Hematopoietic multipotent progenitor cell treated with erythropoietin and hydrocortisone succinate and interleukin-3 and kit ligand, for 4 days (in vitro differentiated cells): Measurements from ENCODE around the gene LDHAL6B.

Source experiments
- DNase-seq: peaks from one replicate; pipeline ENCODE4 v3.0.0-alpha.2; 2015

The LDHAL6B gene

DNA sequence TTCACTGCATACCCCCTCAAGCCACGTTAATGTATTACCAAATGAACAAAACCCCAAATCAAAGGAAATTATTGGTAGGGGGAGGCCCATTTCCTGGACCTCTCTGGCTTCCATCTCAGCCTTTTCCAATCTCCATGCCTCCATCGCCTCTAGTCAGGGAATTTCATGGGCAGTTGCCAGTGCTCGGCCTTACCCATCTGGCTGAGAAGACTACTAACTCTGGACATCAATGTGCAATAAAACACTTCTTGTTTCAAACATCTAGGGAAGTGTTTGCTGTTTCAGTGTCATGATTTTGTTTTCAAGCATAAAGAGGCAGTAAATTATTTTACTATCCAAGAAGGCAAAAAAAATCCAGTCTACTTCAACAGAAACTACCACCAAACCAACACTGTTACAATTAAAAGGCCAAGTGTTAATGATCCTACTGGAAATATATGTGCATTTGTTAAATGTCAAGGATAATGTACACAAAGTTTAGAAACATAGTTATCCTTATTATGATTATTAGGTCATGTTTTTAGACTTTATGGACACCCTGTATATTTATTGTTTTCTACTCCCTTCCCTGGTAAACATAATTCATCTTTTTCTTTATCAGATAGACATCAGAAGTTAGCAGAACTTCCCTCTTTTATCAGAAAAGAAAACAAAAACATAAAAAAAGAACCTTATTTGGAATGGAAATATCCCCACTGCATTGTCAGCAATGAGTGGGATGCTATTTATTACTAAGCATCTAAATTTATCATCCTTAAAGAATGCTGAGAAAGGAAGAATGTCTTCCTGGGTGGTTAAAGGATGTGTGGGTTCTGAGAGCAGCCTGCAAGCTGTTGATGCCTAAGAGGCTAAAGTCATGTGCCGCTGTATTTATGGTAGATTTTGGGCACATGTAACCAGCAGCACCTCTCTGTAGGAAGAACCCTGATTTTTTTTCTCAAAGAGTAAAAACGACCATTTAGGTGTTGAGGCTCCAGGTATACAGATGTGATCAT is 15.2 kb downstream of the LDHAL6B start:
- no peak for DNase-seq

DNA sequence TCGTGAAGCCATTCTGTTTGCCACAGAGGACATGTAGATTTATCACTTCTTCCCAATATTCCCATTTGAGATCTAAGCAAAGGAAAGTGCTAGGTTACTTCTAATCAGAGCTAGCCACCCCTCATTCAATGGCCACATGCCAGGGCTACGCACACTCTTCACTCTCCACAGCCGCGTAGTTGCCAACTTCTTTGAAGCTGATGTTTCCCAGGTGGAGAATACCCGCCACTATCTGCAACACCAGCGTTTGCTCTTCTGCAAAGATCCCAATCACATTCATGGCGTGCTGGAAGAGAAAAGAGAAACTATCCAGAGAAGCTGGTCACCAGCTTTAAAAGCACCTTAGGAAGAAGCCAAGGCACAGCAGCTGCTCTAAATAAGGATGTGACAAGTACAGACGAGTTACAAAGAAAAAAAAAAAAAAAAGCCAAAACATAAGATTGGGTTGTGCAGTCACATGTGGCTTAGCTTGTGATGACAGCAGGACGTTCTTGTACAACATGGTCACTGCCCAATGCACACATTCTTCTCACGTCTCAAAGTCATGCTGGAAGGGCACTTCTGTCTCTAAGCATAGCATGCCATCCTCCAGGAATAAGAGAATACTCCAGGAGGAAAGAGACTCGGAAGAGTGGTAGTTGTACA is 16.4 kb downstream of the LDHAL6B start:
- DNase-seq = no peak

DNA sequence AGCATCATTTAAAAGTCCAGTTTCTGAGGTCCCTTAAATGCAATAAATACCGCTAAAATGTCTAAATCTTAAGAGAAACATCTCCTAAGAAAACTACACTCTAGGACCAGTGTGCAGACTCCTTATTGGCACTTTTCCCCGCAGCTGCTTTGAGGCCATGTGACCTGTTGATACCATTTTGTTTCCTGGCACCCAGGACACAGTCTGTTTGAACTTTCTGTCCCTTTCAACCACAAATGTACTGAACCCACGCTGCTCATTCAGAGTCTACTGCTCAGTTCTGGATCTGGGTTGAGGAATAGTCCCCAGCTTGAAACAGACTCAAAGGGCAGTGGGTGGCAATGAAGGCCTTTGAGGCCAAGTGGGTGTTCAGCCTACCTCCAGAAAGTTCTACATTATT is 17.1 kb downstream of the LDHAL6B start:
- DNase-seq = no peak

DNA sequence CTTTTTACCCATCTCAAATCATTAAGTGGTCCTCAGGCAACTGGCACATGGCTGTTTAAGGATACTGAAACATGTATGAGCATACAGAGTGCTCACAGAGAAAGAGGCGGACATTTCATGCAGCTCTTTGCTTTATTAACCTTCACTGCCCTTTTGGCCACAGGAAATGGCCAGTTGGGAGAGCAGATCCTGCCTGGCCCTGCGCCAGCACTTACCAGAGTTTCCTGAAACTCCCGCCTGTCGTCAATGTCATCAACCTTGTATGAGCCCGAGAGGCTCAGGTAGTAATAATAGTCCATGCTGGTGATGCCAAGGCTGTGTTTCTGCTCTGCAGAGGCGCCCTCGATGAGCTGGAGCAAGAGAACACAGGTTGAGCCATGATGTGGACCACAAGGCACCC is 17.8 kb downstream of the LDHAL6B start:
- no peak for DNase-seq

DNA sequence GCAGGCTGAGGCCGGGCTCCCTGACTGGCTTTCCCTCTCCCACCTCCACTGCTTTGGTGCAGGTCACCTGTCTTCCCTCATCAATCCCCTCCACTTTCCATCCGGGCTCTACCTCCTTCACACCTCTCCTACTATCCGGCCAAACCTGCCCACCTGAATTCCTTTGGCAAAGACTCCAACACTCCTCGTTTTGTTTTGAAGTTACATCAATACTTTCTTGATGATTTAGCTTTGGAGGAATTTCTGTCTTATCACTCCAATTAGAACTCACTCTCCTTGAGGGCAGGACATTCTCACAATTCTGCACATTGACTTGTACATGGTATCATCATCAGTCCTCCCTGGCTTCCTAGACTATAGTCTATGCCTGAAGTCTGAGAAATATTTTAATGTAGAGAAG is 20.4 kb downstream of the LDHAL6B start:
- no peak for DNase-seq

DNA sequence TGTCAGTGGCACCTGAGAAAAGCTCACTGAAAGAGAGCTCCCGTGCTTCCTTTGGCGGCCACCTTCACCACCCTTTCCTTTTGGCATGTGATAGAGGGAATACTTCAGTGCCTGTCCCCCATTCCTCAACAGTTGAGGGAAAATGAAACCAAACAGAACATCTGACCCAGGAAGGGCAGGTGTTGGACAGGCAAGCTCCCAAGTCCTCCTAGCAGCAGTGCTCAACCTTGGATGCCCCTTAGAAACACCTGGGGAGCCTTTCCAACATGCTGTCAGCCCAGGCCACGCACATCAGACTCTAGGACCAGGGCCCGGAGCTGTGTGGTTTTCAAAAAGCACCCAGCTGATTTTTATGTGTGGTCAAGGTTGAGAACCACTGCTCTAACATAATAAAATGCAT is 22.4 kb downstream of the LDHAL6B start:
- no peak for DNase-seq

DNA sequence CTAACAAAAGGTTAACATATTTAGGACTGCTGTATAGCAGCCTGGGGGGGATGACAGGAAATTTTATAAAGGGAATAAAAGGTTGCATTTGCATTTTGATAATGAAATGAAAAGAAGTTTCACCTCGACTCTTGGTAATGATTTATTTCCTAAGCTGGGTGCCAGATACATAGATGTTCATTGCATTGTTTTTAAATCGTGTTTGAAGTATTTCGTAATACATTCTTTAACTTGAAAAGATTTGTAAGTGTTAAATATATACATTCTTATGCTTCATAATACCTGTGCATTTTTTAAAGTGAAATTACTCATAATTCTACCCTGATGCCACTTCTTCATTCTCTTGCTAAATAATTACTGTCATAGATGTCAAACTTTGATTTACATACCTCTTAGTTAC is 22.8 kb downstream of the LDHAL6B start:
- no peak for DNase-seq

DNA sequence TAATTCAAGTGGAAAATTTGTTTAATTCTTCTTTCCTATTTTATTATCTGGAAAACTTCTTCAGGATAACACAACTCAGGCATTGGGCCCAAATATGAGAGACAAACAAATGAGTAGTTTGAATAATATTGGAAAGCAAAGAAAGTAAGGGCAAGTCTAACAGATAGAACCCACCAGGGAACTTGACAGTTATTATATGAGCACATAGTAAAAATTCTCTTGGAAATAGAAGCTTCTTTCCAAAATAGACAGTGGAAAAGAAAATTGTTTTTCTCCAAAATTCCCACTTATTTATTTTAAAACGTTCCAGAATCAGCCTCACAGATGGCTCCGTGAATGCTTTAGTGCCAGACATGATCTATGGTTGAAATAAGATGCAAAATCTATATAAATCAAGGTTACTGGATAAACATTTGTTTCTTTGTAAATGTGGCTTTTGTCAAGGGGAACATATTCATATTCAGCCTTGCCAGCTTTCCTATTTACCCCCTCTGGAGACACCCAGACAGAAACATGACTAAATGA is 23.9 kb downstream of the LDHAL6B start:
- no peak for DNase-seq

DNA sequence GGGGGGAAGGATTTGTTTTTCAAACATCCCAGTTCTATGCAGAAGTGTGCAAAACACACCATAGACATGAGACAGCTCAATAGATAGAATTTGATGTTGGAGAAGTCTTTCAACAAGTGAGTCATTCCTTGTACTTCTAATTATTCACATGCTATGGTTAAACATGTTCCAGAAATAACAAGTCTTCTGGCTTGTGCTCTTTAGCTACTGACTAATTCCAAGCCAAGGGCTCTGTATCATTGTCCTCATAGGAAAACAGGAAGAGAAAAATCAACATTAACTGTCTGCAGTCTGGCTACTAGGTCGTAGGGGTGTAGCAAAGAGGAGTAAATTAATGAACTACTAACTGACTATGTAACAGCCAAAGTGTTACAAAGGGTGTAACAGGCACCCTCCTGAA is 25.8 kb downstream of the LDHAL6B start:
- DNase-seq = no peak

DNA sequence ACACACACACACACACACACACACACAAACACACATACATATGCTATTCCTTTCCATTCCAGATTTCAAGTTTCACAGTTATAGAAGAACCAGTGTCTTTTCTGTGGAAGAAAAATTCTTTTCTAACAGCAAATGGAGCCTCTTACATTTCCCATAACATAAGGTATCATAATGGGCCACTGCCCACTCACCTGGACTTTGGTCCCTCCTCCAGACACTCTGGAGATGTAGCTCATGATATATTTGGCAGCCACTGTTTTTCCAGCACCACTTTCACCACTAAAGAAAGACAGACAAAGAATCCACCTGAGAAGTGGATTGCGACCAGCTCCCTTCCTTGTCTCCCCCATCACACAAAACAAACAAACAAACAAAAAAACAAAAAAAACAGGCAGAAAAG is 29.8 kb downstream of the LDHAL6B start:
- DNase-seq = no peak

DNA sequence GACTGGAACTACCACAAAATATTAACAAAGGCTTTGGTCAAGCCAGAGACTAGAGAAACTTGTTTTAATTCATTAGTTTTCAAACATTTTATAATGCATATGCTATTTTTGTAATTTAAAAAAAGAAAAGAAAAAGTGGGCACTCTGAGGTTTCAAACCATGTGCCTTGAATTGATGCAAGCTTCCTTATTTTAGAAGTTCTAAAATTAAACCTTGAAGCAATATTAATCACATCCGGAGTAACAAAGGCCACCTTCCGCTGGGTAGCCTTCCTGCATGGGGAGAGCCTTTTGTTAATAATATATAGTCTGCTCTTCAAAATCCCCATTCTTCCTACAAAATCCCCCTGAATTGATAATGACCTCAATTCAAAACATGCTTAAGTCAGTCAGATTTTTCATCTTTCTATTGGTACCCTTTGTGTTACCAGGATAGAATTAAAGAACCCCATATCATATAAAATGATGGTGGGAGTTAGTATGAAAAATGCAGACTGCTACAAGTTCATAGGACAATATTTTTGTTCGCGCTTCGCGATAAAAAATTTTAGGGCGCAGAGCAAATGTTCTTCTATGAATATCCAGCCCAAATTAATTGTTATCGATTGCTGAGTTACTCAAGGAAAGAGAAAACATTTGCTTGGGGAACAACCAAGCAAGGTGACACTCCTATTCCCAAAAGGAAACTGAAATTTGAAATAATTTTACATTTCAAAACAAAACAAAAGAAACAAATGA is 30.6 kb downstream of the LDHAL6B start:
- DNase-seq = peak; percentile 43

DNA sequence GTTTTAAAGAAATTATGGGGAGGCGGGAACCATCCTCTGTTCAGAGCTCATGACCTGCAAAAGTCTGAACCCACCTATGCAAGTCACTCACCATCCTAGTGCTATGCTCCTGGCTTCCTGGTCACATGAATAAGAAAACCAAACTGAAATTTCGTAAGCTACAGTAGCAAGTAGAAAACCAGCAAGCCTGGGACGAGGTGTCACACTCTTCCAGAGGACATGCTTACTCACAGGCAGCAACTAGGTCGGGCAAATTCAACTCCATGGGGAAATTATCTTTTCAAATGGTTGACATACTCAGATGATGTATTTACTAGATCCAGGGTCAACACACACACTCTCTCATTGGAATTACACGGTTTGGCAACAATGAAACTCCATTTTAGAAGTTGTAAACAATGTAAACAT is 31.3 kb downstream of the LDHAL6B start:
- DNase-seq = no peak

DNA sequence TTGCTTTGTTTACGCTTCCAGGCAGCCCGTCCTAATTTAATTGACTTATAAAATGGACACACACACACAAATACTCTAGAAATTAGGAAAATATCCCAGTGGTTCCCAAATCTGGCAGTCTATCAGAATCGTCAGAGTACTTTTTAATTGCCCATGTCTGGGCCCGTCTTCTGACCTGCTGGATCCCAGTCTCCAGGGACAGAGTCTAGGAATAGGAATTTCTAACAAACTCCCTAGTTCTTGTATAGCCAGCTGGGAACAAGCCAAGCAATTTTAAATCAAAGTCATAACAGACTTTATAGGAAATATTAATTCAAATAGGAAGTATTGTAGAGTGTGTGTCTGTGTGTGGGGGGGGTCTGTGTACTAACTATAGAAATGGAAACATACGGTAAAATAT is 33.4 kb downstream of the LDHAL6B start:
- DNase-seq = no peak

DNA sequence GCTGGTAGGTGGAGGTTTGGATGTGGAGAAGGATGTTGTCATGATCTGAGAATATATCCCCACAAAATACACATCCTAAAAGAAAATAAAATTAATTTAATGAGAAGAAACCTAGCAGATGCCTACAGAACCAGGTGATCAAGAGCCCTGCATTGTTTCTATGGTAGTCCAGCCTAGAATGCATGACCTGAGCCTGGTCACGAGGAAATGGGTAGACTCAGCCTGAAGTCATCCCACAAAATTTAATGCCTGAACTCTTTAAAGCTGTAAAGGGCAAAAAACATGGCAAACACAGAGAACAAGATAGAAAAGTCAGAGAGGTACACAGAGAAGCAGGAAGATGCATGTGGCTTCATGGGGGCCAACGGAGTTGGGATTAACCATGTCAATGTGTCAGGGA is 36.0 kb downstream of the LDHAL6B start:
- no peak for DNase-seq

DNA sequence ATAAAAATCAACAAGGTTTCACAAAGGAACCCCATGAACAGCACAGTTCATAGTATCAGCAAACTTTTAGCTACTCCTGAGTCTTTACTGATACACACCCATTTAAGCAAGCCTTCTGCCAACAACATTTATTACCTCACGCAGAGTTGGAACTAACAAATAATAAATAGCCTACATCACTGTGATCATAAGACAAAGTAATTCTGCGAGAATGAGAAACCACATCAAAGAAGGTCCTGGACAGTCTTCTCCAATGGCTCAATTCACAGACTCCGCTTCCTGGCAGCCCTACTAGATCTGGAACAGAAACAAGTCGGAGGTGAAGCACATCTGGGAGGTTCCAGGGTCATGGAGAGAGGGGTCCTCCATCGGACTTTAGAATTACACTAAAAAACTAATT is 37.0 kb downstream of the LDHAL6B start:
- no peak for DNase-seq

DNA sequence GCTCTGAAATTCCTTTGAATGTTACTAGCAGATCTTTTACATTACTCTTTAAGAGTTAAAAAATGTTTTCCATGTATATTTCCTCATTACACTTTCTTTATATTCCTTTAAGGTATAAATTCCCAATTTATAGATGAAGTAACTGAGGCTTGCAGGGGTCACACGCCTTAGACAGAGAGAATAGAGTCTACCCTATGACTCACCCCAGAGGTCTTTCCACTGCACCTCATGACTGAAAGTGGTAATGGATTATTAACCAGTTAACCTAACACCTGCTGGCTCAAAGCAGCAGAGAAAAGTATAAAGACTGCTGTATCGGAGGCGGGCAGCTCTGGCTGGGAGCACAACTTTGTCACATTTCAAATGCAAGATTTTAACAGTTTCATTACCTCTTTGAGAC is 37.7 kb downstream of the LDHAL6B start:
- no peak for DNase-seq

DNA sequence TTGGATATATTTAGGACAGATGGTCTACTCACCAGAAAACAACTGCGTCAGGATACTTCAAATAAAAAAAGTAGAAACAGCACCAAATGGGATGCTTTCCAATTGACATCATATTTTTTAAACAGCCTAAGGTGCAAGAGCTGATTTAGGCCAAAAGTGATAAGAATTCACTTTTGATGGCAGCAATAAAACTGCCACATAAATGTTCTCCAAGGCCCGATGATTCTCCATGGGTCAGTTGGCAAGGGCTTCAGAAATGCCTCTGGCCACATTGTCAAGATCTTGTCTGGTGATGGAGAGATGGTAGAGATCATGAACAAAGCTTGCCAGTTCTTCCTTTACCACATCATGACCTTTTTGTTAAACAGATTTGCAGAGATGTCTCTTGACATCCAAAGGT is 38.9 kb downstream of the LDHAL6B start:
- DNase-seq = no peak

DNA sequence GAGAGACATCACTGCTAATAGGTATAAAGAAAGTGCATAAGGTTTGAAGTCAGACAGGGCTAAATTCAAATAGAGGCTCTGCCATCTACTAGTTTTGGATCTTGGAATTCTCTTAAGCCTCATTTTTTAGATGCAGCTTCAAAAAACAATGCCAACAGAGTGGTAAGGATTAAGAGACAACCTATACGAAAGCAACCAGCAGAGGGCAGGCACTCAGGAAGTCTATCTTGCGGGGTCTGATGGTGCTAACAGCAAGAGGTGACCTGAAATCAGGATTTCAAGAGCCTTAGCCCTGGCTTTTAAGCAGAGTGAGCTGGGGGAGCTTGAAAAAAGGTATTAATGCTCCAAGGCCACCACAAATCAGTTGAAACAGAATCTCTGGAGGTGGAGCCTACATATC is 40.7 kb downstream of the LDHAL6B start:
- peak; percentile 81 for DNase-seq

DNA sequence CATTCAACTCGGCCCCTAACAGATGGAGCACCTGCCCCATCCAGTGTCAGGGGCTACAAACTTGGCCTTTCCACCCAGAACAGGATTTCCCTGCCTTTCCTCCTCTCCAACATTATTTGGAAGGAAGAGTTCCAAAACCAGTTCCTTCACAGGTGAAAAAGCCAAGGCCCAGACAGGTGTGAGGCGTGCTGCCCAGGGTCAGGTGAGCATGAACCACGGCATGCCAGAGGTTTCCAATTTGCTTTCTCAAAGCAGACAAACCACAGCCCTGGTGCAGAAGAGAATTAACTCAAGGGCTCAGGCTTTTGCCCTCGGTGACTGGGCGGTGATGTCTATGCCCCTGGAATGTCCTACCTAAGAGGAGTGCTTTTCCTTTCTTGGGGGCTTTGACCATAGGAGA is 43.2 kb downstream of the LDHAL6B start:
- no peak for DNase-seq

DNA sequence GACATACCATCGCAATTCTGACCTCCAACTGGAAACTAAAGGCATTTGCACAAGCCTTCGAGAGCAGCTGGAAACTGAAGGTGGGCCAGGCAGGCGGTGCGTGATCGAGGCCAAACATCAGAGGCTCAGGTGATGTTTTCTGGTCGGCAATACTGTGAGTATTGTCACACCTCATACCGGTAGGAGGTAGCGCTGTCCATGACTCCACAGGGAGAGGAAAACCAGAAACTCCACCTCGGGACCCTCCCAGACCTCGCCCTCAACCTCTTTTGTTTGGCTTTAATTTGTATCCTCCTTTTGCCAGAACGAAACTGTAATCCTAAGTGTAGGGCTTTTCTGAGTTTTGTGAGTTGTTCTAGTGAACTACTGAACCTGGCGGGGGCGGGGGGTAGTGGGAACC is 43.6 kb downstream of the LDHAL6B start:
- no peak for DNase-seq

DNA sequence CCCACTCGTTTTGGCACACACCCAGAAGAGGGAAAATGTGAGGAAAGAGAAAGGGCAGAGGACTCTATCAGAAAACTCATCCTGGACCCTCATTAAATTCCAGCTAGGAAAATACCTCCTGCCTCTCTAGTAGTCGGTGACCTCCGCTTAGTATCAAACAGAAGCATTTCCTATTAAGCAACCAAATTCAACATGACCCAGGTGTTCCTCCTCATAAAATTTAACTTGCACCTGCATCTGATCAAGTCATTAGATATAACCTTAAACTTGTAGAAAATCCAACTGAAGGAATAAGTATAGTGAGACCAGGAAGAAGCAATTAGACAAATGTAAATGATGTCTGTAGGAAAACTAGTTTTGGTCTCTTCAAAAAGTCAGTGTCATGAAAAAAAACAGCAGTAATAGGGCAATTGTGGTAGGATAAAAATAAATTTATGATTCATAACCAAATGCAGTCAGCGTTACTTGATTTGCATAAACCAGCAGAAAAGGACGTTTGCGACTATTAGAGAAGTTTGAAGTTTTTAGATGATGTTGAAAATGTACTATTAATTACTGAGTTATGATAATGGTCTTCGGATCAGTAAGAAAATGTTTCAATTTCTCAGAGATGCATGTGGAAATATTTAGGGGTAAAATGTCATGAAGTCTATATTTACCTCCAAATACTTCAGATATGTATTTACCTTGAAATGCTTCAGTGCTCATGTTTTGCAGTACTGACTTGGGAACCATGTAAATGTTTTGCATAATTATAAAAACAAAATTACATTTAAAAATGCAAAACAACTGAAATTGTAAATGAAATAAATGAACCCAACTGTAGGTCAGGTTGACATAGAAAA is 44.6 kb downstream of the LDHAL6B start:
- no peak for DNase-seq

DNA sequence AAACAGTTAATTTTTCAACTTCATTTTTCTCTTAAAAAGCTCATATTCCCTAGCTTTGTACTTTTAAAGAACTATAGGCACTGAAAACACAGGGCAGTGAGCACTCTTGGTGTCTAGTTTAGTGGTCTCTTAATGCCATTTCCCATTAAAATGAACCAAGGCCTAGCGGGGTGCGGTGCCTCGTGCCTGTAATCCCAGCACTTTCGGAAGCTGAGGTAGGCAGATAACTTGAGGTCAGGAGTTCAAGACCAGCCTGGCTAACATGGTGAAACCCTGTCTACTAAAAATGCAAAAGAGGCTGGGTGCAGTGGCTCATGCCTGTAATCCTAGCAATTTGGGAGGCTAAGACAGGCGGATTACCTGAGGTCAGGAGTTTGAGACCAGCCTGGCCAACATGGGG is 45.5 kb downstream of the LDHAL6B start:
- no peak for DNase-seq
